Heart right ventricle (tissue), 16 donors: ENCODE results near the gene ZNF746. TPM values are rescaled to one million over a fixed set of nuclear protein-coding genes. Genes with fewer than 3 reads are reported as not detected.
A peak's percentile ranks its signal among the peaks of the same experiment; 100 is the strongest.

Experiments
- ATAC-seq, 8 donors: fragments of 200-7000 bp; cut with Tn5 transposase; one replicate each; pipeline ENCODE4 v1.9.1; 2020; ENCODE audit warnings: mild to moderate bottlenecking in 8 of 8, moderate library complexity in 8 of 8, moderate number of reproducible peaks in 1 of 8
- DNase-seq, 2 donors: peaks; one replicate each; pipeline ENCODE4 v3.0.0-alpha.2; 2020
- H3K27ac ChIP-seq, 10 donors: fragments of 200-600 bp; sonication (generic) in 2 of 10; one replicate each; pipeline versions ENCODE4 v1.5.0 to v1.8.0; 2020 to 2022; ENCODE audit warnings: mild to moderate bottlenecking in 3 of 10
- H3K27me3 ChIP-seq, 7 donors: fragments of 200-600 bp; one replicate each; pipeline ENCODE4 v1.8.0; 2021 to 2022; ENCODE audit warnings: mild to moderate bottlenecking in 2 of 7
- H3K36me3 ChIP-seq, 9 donors: fragments of 200-600 bp; sonication (generic) in 1 of 9; one replicate each; pipeline versions ENCODE4 v1.5.0 to v1.8.0; 2020 to 2022; ENCODE audit warnings: mild to moderate bottlenecking in 2 of 9
- H3K4me1 ChIP-seq, 9 donors: fragments of 200-600 bp; sonication (generic) in 1 of 9; one replicate each; pipeline versions ENCODE4 v1.5.0 to v1.8.0; 2020 to 2022; ENCODE audit warnings: mild to moderate bottlenecking in 4 of 9
- H3K4me3 ChIP-seq, 10 donors: fragments of 200-600 bp; sonication (generic) in 2 of 10; one replicate each; pipeline versions ENCODE4 v1.5.0 to v1.8.0; 2020 to 2022; ENCODE audit warnings: mild to moderate bottlenecking in 7 of 10, moderate library complexity in 2 of 10
- H3K9me3 ChIP-seq, 11 donors: fragments of 200-600 bp in 10 of 11; sonication (generic) in 2 of 11; one replicate each; pipeline versions ENCODE4 v1.5.0 to v1.8.0; 2013 to 2022; ENCODE audit warnings: mild to moderate bottlenecking in 2 of 11, control low read depth in 1 of 11, moderate library complexity in 1 of 11
- WGBS, 2 donors: extraction: QIAGEN DNeasy Blood & Tissue Kit; methylation state at CpG; one replicate each; pipeline ENCODE4 v1.1.7; 2013; ENCODE audit warnings: inconsistent platforms in 1 of 2; 5-methylcytosine and 5-hydroxymethylcytosine counted together
- intact Hi-C, 10 donors: fragments of 100-400 bp; cut with DNase I; formaldehyde crosslinking; loops; one replicate each; pipeline versions ENCODE4 v1.11.1 to v1.14.2; 2022
- polyA plus RNA-seq, 2 donors: library from polyadenylated mRNA; stranded (reverse); fragments of 200-250 nt; gene quantifications; one replicate each; pipeline ENCODE4 v1.2.3, GENCODE V29; 2013
- total RNA-seq, 10 donors: library from RNA; stranded (reverse); fragmentation: NEBNext Ultra II Directional in 3 of 10; extraction: Animal tissue kit (Norgen Biotek cat#: 25700) in 3 of 10; gene quantifications; one replicate each; pipeline versions ENCODE4 v1.2.1 to v1.2.4, GENCODE V29; 2021 to 2023
- TF ChIP-seq, protein P1 (sequence below), 9 donors: fragments of 200-600 bp; sonication (generic) in 2 of 9; IDR thresholded peaks; one replicate each; pipeline versions ENCODE4 v1.5.0 to v1.8.0; 2021 to 2022; ENCODE audit warnings: antibody characterized with exemption in 9 of 9, mild to moderate bottlenecking in 5 of 9, moderate library complexity in 1 of 9
- donor health status: Arrhythmogenic right ventricular cardiomyopathy.
- donor health status: ischemic (EF 13 %, LVEDD 7.1; RV severe dilation, severe dysfunction).
- donor health status: healthy with polysubstance abuse.
- donor health status: DM: no; HTN: yes; CAD: no.
- donor health status: DM: no; HTN: no; CAD: no.
- donor health status: ischemic (EF 25% LVEDD 6.9; RV normal size, moderate dysfunction).
- donor health status: ischemic (EF 25% LVEDD 5.7; RV mildly dilated, moderate dysfunction).
- donor health status: healthy.
- donor health status: DM: yes; HTN: yes; CAD: no.
- donor health status: Ischemic cardiomyopathy.
- donor health status: ischemic (EF 35%, LVEDD 5.7; RV mildly dilated, moderate dysfunction).
- donor health status: nonischemic (EF 11% LVEDD 7.7; RV severe dilation, severe dysfunction).
- donor health status: DM: yes; HTN: yes; CAD: no.
- donor health status: PGD.
- donor health status: ischemic (EF 29% LVEDD 5.4; RV normal size, mild dysfunction).
- donor health status: nonischemic (EF 23%, LVEDD 6.1; RV moderate dilation, normal function).

The ZNF746 gene
- total and polyA plus RNA-seq, 12 donors = 4.5 to 10.5 (median 8.1) TPM

DNA sequence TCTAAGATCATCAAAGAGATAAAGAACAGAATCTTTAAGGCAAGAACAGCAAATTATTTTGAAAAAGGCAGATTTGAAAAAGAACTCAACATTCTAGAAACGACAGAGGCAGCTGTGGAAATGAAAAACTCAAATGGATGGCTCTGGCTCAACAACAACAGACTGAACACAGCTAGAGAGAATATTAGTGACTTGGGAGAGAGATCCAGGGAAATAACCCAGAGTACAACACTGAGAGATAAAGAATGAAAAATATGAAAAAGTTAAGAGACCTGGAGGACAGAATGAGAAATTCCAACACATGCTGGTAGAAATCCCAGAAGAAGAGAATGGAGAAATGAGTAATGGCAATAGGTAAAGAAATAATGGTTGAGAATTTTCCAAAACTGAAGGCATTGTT, 18.9 kb downstream of the ZNF746 start:
- no peak overlapping the region for H3K4me3 ChIP-seq
- DNase-seq = no peak
- peaks cover 0 to 11% (median 5%) of the 10 kb centered on the region in 11 donors for H3K9me3 ChIP-seq
- TF ChIP-seq, protein P1, sequence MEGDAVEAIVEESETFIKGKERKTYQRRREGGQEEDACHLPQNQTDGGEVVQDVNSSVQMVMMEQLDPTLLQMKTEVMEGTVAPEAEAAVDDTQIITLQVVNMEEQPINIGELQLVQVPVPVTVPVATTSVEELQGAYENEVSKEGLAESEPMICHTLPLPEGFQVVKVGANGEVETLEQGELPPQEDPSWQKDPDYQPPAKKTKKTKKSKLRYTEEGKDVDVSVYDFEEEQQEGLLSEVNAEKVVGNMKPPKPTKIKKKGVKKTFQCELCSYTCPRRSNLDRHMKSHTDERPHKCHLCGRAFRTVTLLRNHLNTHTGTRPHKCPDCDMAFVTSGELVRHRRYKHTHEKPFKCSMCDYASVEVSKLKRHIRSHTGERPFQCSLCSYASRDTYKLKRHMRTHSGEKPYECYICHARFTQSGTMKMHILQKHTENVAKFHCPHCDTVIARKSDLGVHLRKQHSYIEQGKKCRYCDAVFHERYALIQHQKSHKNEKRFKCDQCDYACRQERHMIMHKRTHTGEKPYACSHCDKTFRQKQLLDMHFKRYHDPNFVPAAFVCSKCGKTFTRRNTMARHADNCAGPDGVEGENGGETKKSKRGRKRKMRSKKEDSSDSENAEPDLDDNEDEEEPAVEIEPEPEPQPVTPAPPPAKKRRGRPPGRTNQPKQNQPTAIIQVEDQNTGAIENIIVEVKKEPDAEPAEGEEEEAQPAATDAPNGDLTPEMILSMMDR (IDR thresholded peaks at IDR 0.05) = no peak
- no peak overlapping the region for H3K27ac ChIP-seq
- ATAC-seq = no peak
- intact Hi-C loops = no loop called here
- no peaks in the 10 kb centered on the region for H3K4me1 ChIP-seq
- H3K27me3 ChIP-seq = no peaks in the 10 kb centered on the region
- 97 to 100% methylated on average over 1 of the region's 1 CpG for WGBS, 2 donors
- peaks cover 0 to 98% (median 35%) of the 10 kb centered on the region in 9 donors for H3K36me3 ChIP-seq

DNA sequence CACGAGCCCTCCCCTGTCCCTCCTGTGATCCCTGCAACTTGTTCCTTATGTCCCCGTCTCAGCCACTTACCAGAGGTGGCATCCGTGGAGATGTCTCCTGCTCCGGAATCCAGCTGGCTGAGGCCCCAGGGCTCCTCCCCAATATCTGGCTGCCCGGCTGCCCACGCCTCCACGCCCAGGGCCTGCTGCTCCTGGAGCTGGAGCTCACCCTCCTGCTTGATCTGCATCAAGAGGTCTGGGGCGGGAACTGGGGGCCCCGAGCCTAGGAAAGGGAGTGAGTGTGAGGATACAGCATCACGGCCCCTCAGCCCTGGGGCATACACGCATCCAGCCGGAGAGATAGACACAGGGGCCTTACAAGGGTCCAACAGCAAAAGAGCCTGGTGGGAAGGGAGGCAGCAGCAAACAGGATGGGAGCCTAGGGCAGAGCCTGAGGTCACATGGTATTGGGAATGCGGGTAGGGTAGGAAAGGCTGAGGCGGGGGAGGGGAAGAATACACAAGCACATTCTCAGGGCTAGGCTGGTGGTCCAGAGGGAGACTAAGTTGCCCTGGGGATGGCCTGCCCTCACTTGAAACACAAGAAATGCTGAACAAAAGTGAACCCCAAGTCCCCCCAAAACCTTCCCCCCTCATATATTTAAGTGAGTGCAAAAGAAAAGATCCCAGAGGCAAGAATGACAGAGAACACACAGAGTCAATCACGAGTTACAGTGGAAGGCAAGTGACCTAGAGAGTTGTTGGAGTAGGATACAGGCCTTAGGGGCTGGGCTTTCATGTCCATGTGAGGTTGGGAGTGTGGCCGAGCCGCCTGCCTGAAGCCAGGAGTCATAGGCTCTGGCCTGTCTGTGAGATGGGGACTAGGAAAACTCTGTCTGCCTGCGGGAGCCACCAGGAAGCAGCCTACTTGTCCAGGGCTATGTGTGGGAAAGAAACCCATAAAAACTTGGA, 19.8 kb downstream of the ZNF746 start:
- no peaks in the 10 kb centered on the region for H3K27me3 ChIP-seq
- TF ChIP-seq, protein P1 (IDR thresholded peaks at IDR 0.05) = no peak
- peaks cover 0 to 98% (median 44%) of the 10 kb centered on the region in 9 donors for H3K36me3 ChIP-seq
- DNase-seq (no peak), ATAC-seq (no peak)
- H3K4me3 ChIP-seq = no peak overlapping the region
- intact Hi-C loops = no loop called here
- no peak overlapping the region for H3K27ac ChIP-seq
- H3K4me1 ChIP-seq = no peaks in the 10 kb centered on the region
- WGBS, 2 donors = 92 to 93% methylated on average over 18 of the region's 18 CpGs
- peaks cover 0 to 11% (median 5%) of the 10 kb centered on the region in 11 donors for H3K9me3 ChIP-seq

DNA sequence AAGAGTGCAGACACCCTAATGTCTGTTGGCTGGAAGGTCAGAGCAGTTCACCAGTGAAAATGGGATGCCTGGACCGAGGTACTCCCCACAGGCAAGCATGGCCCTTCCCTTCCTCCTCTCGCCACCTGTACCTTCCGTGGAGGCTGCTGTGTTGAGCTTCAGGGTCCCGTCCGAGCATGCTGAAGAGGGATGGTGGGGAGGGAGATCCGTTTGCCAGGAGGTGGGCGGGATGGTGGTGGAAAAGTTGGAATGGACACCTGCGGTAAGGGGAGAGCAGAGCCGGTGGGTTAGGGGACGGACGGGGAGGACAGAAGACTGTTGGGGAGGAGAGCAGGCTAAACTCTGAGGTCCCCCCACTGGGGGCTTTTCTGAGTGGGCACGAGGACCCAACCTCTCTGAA, 20.8 kb downstream of the ZNF746 start:
- Histone ChIP-seq H3K36me3 (peaks cover 3 to 98% (median 51%) of the 10 kb centered on the region in 9 donors), H3K27ac (no peak overlapping the region), H3K4me1 (no peaks in the 10 kb centered on the region), H3K9me3 (peaks cover 0 to 11% (median 5%) of the 10 kb centered on the region in 11 donors), H3K27me3 (no peaks in the 10 kb centered on the region), H3K4me3 (no peak overlapping the region)
- TF ChIP-seq, protein P1 (IDR thresholded peaks at IDR 0.05) = no peak
- 96% methylated on average over 12 of the region's 12 CpGs for WGBS, 2 donors
- intact Hi-C loops = no loop called here
- DNase-seq = no peak
- ATAC-seq = no peak

DNA sequence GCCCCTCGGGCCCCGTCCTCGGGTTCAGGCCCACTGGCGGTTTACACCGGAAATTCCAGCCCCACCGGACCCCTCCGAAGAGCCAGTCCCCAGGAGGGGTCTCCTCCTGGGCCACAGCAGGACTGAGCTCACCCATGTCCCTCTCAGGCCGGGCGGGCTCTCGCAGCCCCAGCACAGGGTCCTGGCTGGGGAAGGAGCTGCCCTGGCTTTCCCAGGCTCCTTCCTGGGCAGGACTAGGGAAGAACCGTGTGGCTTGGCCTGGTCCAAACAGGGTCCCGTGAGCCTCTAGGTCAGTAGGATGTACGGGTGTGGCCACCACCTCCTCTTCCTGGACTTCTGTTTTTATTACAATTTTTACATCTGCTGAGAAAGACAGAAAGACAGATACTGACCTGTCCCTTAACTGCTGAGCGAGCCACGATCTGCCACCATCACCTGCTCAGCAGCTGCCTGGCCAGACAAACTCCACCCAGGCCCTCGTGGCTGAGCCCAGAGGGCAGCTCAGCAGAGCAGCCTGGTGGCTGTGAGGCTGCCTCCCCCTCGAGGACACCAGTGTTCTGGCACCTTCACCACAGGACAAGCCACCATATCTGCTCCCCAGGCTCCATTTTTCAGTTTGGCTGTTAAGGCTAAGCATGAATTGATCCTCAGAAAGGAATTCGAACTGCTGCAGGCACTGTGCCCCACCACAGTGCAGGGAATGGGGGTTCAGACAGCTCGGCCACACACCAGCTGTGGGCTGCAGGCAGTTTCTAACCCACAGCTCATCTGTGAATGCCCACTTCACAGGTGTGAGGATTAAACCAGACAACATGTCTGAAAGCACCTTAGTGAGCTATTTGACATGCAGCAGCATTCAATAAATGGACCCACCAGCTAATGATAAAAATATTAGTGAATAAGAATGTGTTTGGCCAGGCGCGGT, 22.2 kb downstream of the ZNF746 start:
- DNase-seq (no peak), ATAC-seq (peak in 3 of 8 donors; percentile 26 to 40 (median 27))
- Histone ChIP-seq H3K27ac (no peak overlapping the region), H3K4me3 (no peak overlapping the region), H3K4me1 (no peaks in the 10 kb centered on the region), H3K27me3 (no peaks in the 10 kb centered on the region), H3K9me3 (peaks cover 0 to 14% (median 5%) of the 10 kb centered on the region in 11 donors), H3K36me3 (peaks cover 3 to 91% (median 51%) of the 10 kb centered on the region in 9 donors)
- intact Hi-C loops = no loop called here
- TF ChIP-seq, protein P1 (IDR thresholded peaks at IDR 0.05) = no peak
- WGBS, 2 donors = 91 to 93% methylated on average over 21 of the region's 21 CpGs
